SK-N-SH treated with all-trans-retinoic acid at 6 μM for 48 hours (cell line): ENCODE measurements around the gene TNS3.

Source experiments
- GLIS3 ChIP-seq: fragments of 250-450 bp; sonication (Bioruptor Pico); IDR thresholded peaks from 2 replicates; pipeline ENCODE4 v1.5.0; 2020; ENCODE audit warnings: mild to moderate bottlenecking, moderate library complexity
- PPARA ChIP-seq: fragments of 250-450 bp; sonication (Bioruptor Pico); IDR thresholded peaks from 2 replicates; pipeline ENCODE4 v1.5.0; 2020; ENCODE audit warnings: mild to moderate bottlenecking, borderline replicate concordance
- TSHZ2 ChIP-seq: fragments of 250-450 bp; sonication (Bioruptor Pico); IDR thresholded peaks from 2 replicates; pipeline ENCODE4 v1.5.0; 2020; ENCODE audit warnings: mild to moderate bottlenecking, moderate library complexity
- ZNF565 ChIP-seq: fragments of 450-650 bp; formaldehyde crosslinking; conservative IDR thresholded peaks from 2 replicates; pipeline ENCODE4 v1.5.0; 2020; ENCODE audit warnings: low read depth, mild to moderate bottlenecking, moderate library complexity

GRCh38 chr7:47232751-47233412 is 349.0 kb downstream of the TNS3 start:
- TF ChIP-seq TSHZ2 (CRISPR knock-in tag), result no peak
- no peak for TF ChIP-seq PPARA (CRISPR knock-in tag)
- no peak for TF ChIP-seq ZNF565 (CRISPR knock-in tag)
- no peak for TF ChIP-seq GLIS3 (CRISPR knock-in tag)
